ENCODE data around the gene HBE1. TPM values are rescaled to one million over a fixed set of nuclear protein-coding genes. Genes with fewer than 3 reads are reported as not detected.

HBE1 gene
- total RNA-seq, 1 donor from 2014 or later, result not detected

DNA sequence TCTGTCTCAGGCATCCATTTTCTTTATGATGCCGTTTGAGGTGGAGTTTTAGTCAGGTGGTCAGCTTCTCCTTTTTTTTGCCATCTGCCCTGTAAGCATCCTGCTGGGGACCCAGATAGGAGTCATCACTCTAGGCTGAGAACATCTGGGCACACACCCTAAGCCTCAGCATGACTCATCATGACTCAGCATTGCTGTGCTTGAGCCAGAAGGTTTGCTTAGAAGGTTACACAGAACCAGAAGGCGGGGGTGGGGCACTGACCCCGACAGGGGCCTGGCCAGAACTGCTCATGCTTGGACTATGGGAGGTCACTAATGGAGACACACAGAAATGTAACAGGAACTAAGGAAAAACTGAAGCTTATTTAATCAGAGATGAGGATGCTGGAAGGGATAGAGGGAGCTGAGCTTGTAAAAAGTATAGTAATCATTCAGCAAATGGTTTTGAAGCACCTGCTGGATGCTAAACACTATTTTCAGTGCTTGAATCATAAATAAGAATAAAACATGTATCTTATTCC lies 10.9 kb upstream of the HBE1 start:
- Histone ChIP-seq H3K27ac (ENCODE audit: low read depth, low read length) (peak overlapping the region; percentile 46), H3K9me3 (ENCODE audit: insufficient read depth, low read depth, low read length) (no peaks in the 10 kb centered on the region), H3K36me3 (ENCODE audit: insufficient read depth, low read length) (no peaks in the 10 kb centered on the region), H4K20me1 (ENCODE audit: insufficient read depth, low read length) (no peaks in the 10 kb centered on the region), H3K4me3 (ENCODE audit: insufficient read depth, low read depth, low read length) (no peak overlapping the region), H3K9ac (ENCODE audit: low read length) (no peak overlapping the region), H2AFZ (ENCODE audit: low read depth, low read length) (no peak overlapping the region), H3K4me2 (ENCODE audit: low read length) (peak overlapping the region; percentile 47), H3K79me2 (ENCODE audit: insufficient read depth, low read length) (no peaks in the 10 kb centered on the region), H3K4me1 (ENCODE audit: insufficient read depth, low read length) (peaks cover 8% of the 10 kb centered on the region), H3K27me3 (ENCODE audit: insufficient read depth, low read length) (no peaks in the 10 kb centered on the region)
- DNase-seq (ENCODE audit: low read depth) (peak; percentile 97), FAIRE-seq (peak; percentile 52)
- Mint-ChIP-seq H3K4me3 (ENCODE audit: unreplicated experiment) (no peak overlapping the region), H3K27ac (ENCODE audit: unreplicated experiment) (peak overlapping the region; percentile 89), H3K4me1 (ENCODE audit: low read depth, unreplicated experiment) (peaks cover 16% of the 10 kb centered on the region), H3K27me3 (ENCODE audit: low read depth, unreplicated experiment) (no peaks in the 10 kb centered on the region), H3K36me3 (ENCODE audit: low read depth, unreplicated experiment) (no peaks in the 10 kb centered on the region), H3K9me3 (ENCODE audit: unreplicated experiment) (no peaks in the 10 kb centered on the region)
- TF ChIP-seq, protein P1, sequence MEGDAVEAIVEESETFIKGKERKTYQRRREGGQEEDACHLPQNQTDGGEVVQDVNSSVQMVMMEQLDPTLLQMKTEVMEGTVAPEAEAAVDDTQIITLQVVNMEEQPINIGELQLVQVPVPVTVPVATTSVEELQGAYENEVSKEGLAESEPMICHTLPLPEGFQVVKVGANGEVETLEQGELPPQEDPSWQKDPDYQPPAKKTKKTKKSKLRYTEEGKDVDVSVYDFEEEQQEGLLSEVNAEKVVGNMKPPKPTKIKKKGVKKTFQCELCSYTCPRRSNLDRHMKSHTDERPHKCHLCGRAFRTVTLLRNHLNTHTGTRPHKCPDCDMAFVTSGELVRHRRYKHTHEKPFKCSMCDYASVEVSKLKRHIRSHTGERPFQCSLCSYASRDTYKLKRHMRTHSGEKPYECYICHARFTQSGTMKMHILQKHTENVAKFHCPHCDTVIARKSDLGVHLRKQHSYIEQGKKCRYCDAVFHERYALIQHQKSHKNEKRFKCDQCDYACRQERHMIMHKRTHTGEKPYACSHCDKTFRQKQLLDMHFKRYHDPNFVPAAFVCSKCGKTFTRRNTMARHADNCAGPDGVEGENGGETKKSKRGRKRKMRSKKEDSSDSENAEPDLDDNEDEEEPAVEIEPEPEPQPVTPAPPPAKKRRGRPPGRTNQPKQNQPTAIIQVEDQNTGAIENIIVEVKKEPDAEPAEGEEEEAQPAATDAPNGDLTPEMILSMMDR (IDR thresholded peaks at IDR 0.05; ENCODE audit: insufficient read depth, low read depth, low read length), result no peak
- no peak for TF ChIP-seq EZH2 (IDR thresholded peaks at IDR 0.05; ENCODE audit: insufficient read depth, low read length)

DNA sequence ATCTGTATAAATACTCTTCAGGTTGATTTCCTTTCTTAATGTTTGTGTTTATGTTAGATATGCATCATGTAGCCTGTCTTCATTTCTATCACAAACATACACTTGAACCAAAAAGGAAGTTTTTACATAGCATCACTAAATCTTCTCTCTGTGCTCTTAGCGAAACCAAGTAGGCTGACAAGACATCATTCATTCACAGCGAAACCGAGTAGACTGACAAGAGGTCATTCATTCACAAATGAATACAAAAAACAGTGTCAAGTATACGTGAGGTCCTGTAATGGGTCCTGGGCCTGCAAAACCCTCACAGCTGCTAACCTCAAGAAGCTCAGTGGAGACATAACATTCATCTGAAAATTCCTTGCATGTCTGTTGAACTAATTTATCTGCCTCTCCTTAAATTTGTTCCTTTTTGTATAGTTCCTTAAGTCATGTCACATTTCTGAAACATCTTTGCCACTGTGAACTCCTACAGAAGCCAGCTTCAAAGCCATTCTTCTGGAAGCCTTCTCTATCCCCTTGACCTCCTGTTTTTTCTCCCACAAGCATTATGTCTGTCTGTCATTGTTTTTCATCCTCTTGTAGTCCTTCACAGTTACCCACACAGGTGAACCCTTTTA lies 9.8 kb upstream of the HBE1 start:
- Histone ChIP-seq H3K4me2 (ENCODE audit: low read length) (no peak overlapping the region), H3K79me2 (ENCODE audit: insufficient read depth, low read length) (no peaks in the 10 kb centered on the region), H3K9ac (ENCODE audit: low read length) (no peak overlapping the region), H3K27ac (ENCODE audit: low read depth, low read length) (peak overlapping the region; percentile 30), H2AFZ (ENCODE audit: low read depth, low read length) (no peak overlapping the region), H3K9me3 (ENCODE audit: insufficient read depth, low read depth, low read length) (no peaks in the 10 kb centered on the region), H3K4me1 (ENCODE audit: insufficient read depth, low read length) (peaks cover 8% of the 10 kb centered on the region), H3K36me3 (ENCODE audit: insufficient read depth, low read length) (no peaks in the 10 kb centered on the region), H3K27me3 (ENCODE audit: insufficient read depth, low read length) (no peaks in the 10 kb centered on the region), H3K4me3 (ENCODE audit: insufficient read depth, low read depth, low read length) (no peak overlapping the region), H4K20me1 (ENCODE audit: insufficient read depth, low read length) (no peaks in the 10 kb centered on the region)
- Mint-ChIP-seq H3K4me1 (ENCODE audit: low read depth, unreplicated experiment) (peaks cover 17% of the 10 kb centered on the region), H3K4me3 (ENCODE audit: unreplicated experiment) (no peak overlapping the region), H3K27me3 (ENCODE audit: low read depth, unreplicated experiment) (no peaks in the 10 kb centered on the region), H3K9me3 (ENCODE audit: unreplicated experiment) (no peaks in the 10 kb centered on the region), H3K27ac (ENCODE audit: unreplicated experiment) (peak overlapping the region; percentile 70), H3K36me3 (ENCODE audit: low read depth, unreplicated experiment) (no peaks in the 10 kb centered on the region)
- DNase-seq (ENCODE audit: low read depth), result no peak
- TF ChIP-seq, protein P1 (IDR thresholded peaks at IDR 0.05; ENCODE audit: insufficient read depth, low read depth, low read length), result no peak
- no peak for TF ChIP-seq EZH2 (IDR thresholded peaks at IDR 0.05; ENCODE audit: insufficient read depth, low read length)
- peak; percentile 37 for FAIRE-seq

DNA sequence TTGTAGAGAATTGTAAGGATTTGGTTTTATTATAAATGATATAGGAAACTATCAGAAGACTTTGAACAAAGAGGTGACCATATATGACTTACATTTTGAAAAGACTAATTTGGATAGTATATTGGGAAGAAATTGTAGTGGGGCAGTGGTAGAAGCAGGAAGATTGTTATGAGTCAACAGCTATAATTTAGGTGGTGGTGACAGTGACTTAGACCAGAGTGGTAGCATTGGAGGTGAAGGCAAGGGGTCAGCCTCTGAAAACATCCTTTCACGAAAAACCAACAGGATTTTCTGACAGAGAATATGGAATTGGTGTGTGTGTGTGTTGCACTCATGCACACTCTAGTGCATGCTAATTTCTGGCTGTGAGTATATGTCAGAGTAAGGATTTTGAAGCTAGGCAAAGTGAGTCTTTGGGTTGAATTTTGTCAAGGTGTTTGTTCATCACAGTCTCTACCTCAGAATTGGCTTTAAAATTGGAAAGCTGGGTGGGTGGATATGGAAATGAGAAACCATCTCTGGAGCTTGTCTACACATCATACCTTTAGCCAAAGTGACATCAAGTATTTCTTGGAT lies 8.2 kb upstream of the HBE1 start:
- Histone ChIP-seq H3K27me3 (ENCODE audit: insufficient read depth, low read length) (no peaks in the 10 kb centered on the region), H3K79me2 (ENCODE audit: insufficient read depth, low read length) (no peaks in the 10 kb centered on the region), H3K4me3 (ENCODE audit: insufficient read depth, low read depth, low read length) (no peak overlapping the region), H3K9me3 (ENCODE audit: insufficient read depth, low read depth, low read length) (no peaks in the 10 kb centered on the region), H3K9ac (ENCODE audit: low read length) (no peak overlapping the region), H3K36me3 (ENCODE audit: insufficient read depth, low read length) (no peaks in the 10 kb centered on the region), H3K4me1 (ENCODE audit: insufficient read depth, low read length) (peaks cover 8% of the 10 kb centered on the region), H3K4me2 (ENCODE audit: low read length) (no peak overlapping the region), H2AFZ (ENCODE audit: low read depth, low read length) (no peak overlapping the region), H3K27ac (ENCODE audit: low read depth, low read length) (no peak overlapping the region), H4K20me1 (ENCODE audit: insufficient read depth, low read length) (no peaks in the 10 kb centered on the region)
- Mint-ChIP-seq H3K36me3 (ENCODE audit: low read depth, unreplicated experiment) (no peaks in the 10 kb centered on the region), H3K9me3 (ENCODE audit: unreplicated experiment) (no peaks in the 10 kb centered on the region), H3K27me3 (ENCODE audit: low read depth, unreplicated experiment) (no peaks in the 10 kb centered on the region), H3K4me3 (ENCODE audit: unreplicated experiment) (no peak overlapping the region), H3K4me1 (ENCODE audit: low read depth, unreplicated experiment) (peaks cover 22% of the 10 kb centered on the region), H3K27ac (ENCODE audit: unreplicated experiment) (no peak overlapping the region)
- DNase-seq (ENCODE audit: low read depth) (no peak), FAIRE-seq (no peak)
- no peak for TF ChIP-seq EZH2 (IDR thresholded peaks at IDR 0.05; ENCODE audit: insufficient read depth, low read length)
- TF ChIP-seq, protein P1 (IDR thresholded peaks at IDR 0.05; ENCODE audit: insufficient read depth, low read depth, low read length), result no peak
